Smooth muscle cell (in vitro differentiated cells): ENCODE measurements around the gene ABCF2. TPM values are rescaled to one million over a fixed set of nuclear protein-coding genes. Genes with fewer than 3 reads are reported as not detected.

Experiments
- DNase-seq: peaks from one replicate; lab custom pipeline; 2025; ENCODE audit not compliant: unreplicated experiment; lab: John Stamatoyannopoulos, UW
- H2AFZ ChIP-seq: fragments of 200-600 bp; sonication (generic); 2 replicates; pipeline ENCODE4 v1.6.0; 2016; ENCODE audit warnings: antibody characterized with exemption, low read depth, mild to moderate bottlenecking
- H3F3A ChIP-seq: fragments of 200-600 bp; sonication (generic); 2 replicates; pipeline ENCODE4 v1.6.0; 2017; ENCODE audit warnings: antibody characterized with exemption, low read depth
- H3K27ac ChIP-seq: fragments of 200-600 bp; sonication (generic); 2 replicates; pipeline ENCODE4 v1.5.1; 2016; ENCODE audit warnings: low read depth, mild to moderate bottlenecking
- H3K27me3 ChIP-seq: fragments of 200-600 bp; sonication (generic); 2 replicates; pipeline ENCODE4 v1.6.1; 2016; ENCODE audit warnings: low read depth, mild to moderate bottlenecking
- H3K36me3 ChIP-seq: fragments of 200-600 bp; sonication (generic); 2 replicates; pipeline ENCODE4 v1.5.1; 2016; ENCODE audit warnings: low read depth
- H3K4me1 ChIP-seq: fragments of 200-600 bp; sonication (generic); 2 replicates; pipeline ENCODE4 v1.5.1; 2016; ENCODE audit warnings: low read depth
- H3K4me2 ChIP-seq: fragments of 200-600 bp; sonication (generic); 2 replicates; pipeline ENCODE4 v1.6.0; 2016; ENCODE audit warnings: mild to moderate bottlenecking
- H3K4me3 ChIP-seq: fragments of 200-600 bp; sonication (generic); 2 replicates; pipeline ENCODE4 v1.5.1; 2016; ENCODE audit warnings: mild to moderate bottlenecking
- H3K79me2 ChIP-seq: fragments of 200-600 bp; sonication (generic); 2 replicates; pipeline ENCODE4 v1.6.0; 2016; ENCODE audit warnings: low read depth, mild to moderate bottlenecking
- H3K9ac ChIP-seq: fragments of 200-600 bp; sonication (generic); 2 replicates; pipeline ENCODE4 v1.6.0; 2016; ENCODE audit warnings: low read depth
- H3K9me3 ChIP-seq: fragments of 200-600 bp; sonication (generic); replicated peaks from 2 replicates; pipeline ENCODE4 v1.5.1; 2016; ENCODE audit warnings: low read depth
- H4K20me1 ChIP-seq: fragments of 200-600 bp; sonication (generic); 2 replicates; pipeline ENCODE4 v1.6.0; 2016; ENCODE audit warnings: low read depth
- WGBS: methylation state at CpG from one replicate; pipeline ENCODE4 v1.1.7; 2016; ENCODE audit warnings: low lambda C conversion rate; 5-methylcytosine and 5-hydroxymethylcytosine counted together
- polyA plus RNA-seq: library from polyadenylated mRNA; unstranded; fragments of >200 nt; fragmentation: Nextera tagmentation; extraction: Ambion mirVana; gene quantifications from 2 replicates; pipeline ENCODE4 v1.2.1, GENCODE V29; 2016
- total RNA-seq: library from RNA; depleted of rRNA; stranded (reverse); fragments of >200 nt; gene quantifications from 2 replicates; pipeline ENCODE4 v1.2.3, GENCODE V29; 2014
- TF ChIP-seq, protein P1 (sequence below): fragments of 200-600 bp; sonication (generic); IDR thresholded peaks from 2 replicates; pipeline ENCODE4 v1.5.1; 2017; ENCODE audit warnings: borderline replicate concordance, mild to moderate bottlenecking, antibody characterized with exemption; ENCODE audit not compliant: insufficient read depth, poor library complexity, severe bottlenecking

ABCF2 gene
- total and polyA plus RNA-seq, 2 experiments from 2014 or later = 24.2 to 30.5 TPM

DNA sequence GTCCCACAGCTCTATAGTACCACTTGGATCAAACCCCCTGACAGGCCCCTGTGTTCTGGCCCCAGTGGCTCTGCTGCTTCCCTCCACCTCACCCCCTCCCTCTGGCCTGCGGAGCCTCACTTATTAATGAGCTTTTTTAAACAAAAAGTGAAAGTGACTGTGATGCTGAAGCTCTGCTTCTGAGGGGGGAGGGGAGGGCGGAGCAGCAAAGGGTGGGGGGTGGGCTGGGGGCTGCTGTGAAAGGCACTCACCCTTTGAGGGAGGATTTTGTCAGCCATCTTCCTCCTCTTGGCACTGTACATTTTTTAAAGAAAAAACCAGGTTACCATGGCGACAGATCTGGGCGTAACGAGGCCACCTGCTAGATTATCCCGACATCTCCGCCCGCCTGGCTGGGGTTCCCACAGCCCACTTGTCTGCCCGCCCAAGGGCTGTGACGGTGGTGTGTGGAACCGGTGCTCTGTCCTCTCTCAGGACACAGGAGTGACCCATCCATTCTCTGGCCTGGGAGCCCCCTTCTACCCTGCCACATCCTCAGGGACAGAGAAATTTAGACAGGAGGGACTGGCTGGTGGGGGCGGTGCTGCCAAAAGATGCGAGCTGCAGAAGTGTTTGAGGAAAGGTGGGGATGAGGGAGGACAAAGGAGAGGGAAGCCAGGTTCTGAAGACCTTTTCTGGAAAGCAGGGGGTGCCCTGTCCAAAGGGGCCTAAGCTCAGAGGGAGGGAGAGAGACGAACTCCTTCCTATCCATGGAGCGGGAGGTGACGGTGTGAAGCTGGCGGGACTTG is 16.6 kb upstream of the ABCF2 start:
- WGBS = 72% methylated on average over 17 of the region's 17 CpGs
- no peak overlapping the region for H3K4me2 ChIP-seq
- no peaks in the 10 kb centered on the region for H3F3A ChIP-seq
- H3K36me3 ChIP-seq = no peaks in the 10 kb centered on the region
- H3K27me3 ChIP-seq = no peaks in the 10 kb centered on the region
- peaks cover 16% of the 10 kb centered on the region for H3K4me1 ChIP-seq
- H3K79me2 ChIP-seq = peaks cover 36% of the 10 kb centered on the region
- H3K27ac ChIP-seq = no peak overlapping the region
- no peak overlapping the region for H3K4me3 ChIP-seq
- no peaks in the 10 kb centered on the region for H3K9me3 ChIP-seq
- no peak overlapping the region for H3K9ac ChIP-seq
- no peak for DNase-seq
- H2AFZ ChIP-seq = no peak overlapping the region
- TF ChIP-seq, protein P1, sequence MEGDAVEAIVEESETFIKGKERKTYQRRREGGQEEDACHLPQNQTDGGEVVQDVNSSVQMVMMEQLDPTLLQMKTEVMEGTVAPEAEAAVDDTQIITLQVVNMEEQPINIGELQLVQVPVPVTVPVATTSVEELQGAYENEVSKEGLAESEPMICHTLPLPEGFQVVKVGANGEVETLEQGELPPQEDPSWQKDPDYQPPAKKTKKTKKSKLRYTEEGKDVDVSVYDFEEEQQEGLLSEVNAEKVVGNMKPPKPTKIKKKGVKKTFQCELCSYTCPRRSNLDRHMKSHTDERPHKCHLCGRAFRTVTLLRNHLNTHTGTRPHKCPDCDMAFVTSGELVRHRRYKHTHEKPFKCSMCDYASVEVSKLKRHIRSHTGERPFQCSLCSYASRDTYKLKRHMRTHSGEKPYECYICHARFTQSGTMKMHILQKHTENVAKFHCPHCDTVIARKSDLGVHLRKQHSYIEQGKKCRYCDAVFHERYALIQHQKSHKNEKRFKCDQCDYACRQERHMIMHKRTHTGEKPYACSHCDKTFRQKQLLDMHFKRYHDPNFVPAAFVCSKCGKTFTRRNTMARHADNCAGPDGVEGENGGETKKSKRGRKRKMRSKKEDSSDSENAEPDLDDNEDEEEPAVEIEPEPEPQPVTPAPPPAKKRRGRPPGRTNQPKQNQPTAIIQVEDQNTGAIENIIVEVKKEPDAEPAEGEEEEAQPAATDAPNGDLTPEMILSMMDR = no peak
- H4K20me1 ChIP-seq = peaks cover 88% of the 10 kb centered on the region

DNA sequence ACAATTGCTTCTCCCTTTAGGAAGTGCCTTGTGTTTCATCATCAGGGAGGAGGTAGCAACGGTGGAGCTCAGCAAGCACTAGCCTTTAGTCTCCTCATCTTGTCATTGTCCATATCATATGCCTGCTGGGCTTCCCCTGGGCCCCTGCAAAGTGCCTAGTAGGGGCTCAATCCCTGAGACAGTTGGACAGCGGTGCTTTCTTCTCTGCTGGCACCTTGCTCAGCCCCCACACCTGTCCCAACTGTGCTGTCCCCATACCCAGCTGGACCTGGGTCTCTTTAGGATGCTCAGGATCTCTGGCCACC is 16.0 kb upstream of the ABCF2 start:
- Histone ChIP-seq H3K9me3 (no peaks in the 10 kb centered on the region), H3F3A (no peaks in the 10 kb centered on the region), H3K27me3 (no peaks in the 10 kb centered on the region), H3K4me3 (no peak overlapping the region), H2AFZ (no peak overlapping the region), H3K27ac (no peak overlapping the region), H3K4me1 (peaks cover 16% of the 10 kb centered on the region), H3K9ac (no peak overlapping the region), H3K36me3 (no peaks in the 10 kb centered on the region), H3K4me2 (no peak overlapping the region), H3K79me2 (peaks cover 34% of the 10 kb centered on the region), H4K20me1 (peaks cover 94% of the 10 kb centered on the region)
- TF ChIP-seq, protein P1 = no peak
- no peak for DNase-seq
- whole genome bisulfite sequencing = 59% methylated on average over 2 of the region's 2 CpGs

DNA sequence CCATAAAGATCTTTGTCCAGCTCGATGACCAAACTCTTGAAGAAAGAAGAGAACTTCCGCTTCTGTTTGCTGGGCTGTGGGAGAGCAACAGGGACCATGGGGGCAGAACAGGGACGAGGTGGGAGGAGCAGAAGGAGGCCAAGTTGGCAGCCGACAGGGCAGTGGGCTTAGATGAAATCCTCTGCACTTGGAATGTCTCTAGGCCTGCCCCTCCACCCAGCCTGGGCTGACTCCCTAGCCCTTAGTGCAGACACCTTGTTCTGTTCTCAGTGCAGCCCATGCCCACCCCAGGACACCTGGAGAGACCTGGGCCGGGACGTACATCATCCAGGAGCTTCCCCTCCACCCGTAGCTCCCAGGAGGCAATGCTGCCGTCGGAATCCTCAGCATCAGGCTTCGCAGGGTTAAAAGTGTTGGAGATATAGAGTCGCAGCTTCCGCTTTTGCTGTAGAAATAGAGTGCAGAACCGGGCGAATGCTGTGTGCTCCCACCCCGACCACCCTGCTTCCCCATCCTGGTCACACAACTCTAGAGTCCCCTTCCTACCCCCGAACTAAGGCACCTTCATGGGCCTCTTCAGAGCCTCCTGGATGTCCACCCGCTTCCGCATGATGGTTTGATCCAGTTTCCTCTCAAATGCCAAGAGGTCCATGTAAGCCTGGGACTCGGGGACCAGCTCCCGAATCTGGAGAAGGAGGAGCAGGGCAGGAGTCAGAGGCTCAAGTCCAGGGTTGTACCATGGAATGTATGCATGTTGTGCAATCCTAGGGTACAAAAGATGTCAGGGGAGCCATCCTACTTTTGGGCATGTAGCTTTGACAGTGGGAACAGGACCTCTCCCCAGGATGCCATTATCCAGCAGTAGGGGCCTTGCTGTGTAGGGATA is 15.4 kb upstream of the ABCF2 start:
- no peaks in the 10 kb centered on the region for H3K27me3 ChIP-seq
- H3F3A ChIP-seq = no peaks in the 10 kb centered on the region
- no peak overlapping the region for H2AFZ ChIP-seq
- no peaks in the 10 kb centered on the region for H3K36me3 ChIP-seq
- WGBS = 83% methylated on average over 20 of the region's 20 CpGs
- no peak overlapping the region for H3K4me3 ChIP-seq
- TF ChIP-seq, protein P1 = no peak
- H3K4me2 ChIP-seq = no peak overlapping the region
- DNase-seq = no peak
- H3K4me1 ChIP-seq = peaks cover 16% of the 10 kb centered on the region
- H3K79me2 ChIP-seq = peaks cover 28% of the 10 kb centered on the region
- peaks cover 100% of the 10 kb centered on the region for H4K20me1 ChIP-seq
- H3K27ac ChIP-seq = no peak overlapping the region
- H3K9ac ChIP-seq = no peak overlapping the region
- no peaks in the 10 kb centered on the region for H3K9me3 ChIP-seq
